Activated CD4-positive, alpha-beta T cell treated with anti-CD3 and anti-CD28 coated beads for 1 hour (primary cell): ENCODE data around the gene ANKS1B.
"Not testable (repeated sequence)": the region's sequence is repeated elsewhere in the genome, so short reads cannot be mapped to it uniquely, and the experiment has no call there.

ENCODE experiments used
- DNase-seq: peaks from one replicate; pipeline ENCODE4 v3.0.0-alpha.2; 2020

The ANKS1B gene

DNA sequence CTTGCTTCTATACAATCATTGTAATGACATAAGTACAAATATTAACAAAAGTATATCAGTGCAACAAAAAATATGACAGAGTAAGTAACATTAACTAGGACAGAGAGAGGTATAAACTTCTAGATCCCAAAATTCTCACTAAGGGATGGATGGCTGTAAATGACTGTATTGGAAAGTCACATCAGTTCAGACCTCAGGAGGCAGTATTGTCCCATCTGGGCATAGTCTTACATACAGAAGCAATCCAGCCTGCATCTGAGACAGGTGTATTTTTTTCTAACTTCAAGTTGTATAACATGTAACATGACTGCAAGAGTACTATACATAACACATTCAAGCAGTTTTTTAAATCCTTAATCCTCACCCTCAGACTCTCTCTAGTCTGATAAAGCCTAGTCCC, 238.2 kb downstream of the ANKS1B start:
- no peak for DNase-seq

DNA sequence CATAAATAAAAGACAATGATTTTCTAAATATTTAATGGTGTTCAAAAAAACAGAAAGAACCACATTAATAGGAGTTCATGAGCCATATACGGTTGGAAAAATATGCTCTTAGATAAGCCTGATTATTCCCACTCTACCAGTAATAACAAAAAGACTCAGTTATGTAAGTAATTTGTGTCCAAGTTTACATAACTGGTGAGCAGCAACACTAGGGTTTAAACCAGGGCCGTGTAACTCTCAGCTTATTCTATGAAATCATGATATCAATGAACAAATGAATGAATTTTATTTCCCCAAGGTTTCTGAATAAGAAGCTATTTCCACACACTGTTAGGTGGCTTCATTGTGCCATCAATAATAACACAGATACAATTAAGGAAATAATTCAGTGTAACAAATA, 238.8 kb downstream of the ANKS1B start:
- no peak for DNase-seq

DNA sequence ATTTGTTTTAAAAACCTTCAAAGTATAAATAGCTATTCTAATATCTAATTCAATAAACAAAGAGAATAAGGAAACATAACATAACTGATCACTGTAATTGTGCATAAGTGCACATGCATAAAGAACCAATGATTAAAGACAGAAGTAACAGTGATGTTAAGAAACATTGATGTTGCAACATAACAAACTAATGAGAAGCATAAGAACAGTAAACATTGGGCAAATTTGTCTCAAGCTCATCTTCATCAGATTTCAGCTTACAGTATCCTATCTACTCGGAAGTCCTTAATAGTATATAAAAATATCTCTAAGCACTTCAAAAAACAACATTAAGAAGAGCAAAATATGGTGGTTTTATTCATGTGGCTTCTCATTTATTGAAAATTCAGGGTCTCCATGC, 239.6 kb downstream of the ANKS1B start:
- DNase-seq = no peak

DNA sequence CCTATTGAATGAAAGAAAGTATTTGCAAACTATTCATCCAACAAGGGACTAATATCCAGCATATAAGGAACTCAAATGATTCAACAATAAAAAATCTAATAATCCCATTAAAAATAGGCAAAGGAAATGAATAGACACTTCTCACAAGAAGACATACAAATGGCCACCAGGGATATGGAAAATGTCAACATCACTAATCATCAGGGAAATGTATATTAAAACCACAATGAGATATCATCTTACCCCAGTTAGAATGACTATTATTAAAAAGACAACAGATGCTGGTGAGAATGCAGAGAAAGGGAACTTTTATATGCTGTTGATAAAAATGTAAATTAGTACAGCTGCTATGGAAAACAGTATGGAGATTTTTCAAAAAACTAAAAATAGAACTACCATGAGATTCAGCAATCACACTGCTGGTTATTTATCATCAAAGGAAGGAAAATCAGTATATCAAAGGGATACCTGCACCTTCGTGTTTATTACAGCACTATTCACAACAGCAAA, 247.9 kb downstream of the ANKS1B start:
- DNase-seq = no peak

DNA sequence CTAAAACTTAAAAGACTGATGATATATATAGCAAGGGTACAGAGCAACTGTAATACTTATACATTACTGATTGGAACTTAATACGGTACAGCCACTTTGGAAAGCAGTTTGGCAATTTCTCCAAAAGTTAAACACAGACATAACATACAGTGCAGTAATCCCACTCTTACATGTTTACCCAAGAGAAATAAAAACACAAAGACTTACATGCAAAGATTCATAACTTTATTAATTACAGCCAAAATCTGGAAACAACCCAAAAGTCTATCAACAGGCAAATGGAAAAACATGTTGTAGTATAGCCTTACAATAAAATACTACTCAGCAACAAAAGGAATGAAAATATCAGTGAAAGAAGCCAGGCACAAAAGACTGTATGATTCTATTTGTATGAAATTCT, 252.6 kb downstream of the ANKS1B start:
- DNase-seq = no peak

DNA sequence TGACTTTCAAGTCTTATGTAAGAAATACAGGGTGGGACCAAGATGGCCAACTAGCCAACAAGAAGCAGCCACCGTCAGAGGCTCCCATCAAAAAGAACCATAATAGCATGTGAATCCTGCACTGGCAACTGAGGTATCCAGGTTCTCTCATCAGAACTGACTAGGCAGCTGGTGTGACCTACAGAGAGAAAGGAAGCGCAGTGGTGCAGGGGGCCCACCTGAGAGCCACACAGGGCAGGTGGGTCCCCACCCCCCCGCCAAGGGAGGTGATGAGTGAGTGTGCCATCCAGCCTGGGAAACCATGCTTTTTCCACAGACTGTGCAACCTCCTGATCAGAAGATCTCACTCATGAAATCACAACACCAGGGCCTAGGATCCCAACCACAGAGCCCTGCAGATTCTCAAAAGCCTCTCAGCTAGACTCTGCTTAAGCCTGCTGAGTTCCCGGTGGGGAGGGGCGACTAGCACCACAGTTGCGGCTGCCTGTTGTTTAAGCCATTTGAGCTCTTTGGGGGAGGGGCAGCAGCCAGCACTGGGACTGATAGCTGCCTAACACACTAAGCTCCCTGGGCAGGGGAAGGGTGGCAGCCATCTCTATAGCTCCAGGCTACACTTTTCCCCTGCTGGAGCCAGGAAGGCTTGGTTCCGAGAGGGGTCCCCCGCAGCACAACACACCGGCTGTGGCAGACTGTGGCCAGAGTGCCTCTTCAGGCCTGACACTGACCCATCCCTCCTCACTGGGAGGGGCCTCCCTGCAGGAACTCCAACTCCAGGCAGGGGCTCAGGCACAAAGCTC, 261.8 kb downstream of the ANKS1B start:
- DNase-seq = no peak

DNA sequence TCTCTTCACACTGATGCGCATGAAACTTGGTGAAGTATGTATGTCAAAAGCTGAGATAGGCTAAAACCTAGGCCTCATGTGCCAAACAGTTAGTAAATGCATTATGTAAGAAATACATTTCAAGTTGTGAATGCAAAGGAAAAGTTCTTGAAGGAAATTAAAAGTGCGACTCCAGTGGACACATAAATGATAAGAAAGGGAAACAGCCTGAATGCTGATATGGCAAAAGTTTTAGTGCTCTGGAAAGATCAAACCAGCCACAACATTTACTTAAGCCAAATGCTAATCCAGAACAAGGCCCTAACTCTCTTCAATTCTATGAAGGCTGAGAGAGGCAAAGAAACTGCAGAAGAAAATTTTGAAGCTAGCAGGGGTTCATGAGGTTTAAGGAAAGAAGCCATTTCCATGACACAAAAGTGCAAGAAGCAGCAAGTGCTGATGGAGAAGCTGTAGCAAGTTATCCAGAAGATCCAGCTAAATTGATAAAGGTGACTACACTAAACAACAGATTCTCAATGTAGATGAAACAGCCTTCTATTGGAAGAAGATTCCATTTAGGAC, 262.9 kb downstream of the ANKS1B start:
- DNase-seq = no peak

DNA sequence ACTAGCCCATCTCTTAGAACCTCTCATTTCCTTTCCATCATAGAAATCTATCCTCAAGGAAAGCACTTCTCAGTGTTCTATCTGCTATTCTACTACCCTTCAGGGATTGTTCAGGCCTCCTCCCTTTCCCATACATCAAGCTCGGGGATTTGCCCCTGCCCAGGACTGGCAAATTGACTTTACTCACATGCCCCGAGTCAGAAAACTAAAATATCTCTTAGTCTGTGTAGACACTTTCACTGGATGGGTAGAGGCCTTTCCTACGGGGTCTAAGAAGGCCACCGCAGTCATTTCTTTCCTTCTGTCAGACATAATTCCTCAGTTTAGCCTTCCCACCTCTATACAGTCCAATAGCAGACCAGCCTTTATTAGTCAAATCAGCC, 264.7 kb downstream of the ANKS1B start:
- DNase-seq = not testable (repeated sequence)

DNA sequence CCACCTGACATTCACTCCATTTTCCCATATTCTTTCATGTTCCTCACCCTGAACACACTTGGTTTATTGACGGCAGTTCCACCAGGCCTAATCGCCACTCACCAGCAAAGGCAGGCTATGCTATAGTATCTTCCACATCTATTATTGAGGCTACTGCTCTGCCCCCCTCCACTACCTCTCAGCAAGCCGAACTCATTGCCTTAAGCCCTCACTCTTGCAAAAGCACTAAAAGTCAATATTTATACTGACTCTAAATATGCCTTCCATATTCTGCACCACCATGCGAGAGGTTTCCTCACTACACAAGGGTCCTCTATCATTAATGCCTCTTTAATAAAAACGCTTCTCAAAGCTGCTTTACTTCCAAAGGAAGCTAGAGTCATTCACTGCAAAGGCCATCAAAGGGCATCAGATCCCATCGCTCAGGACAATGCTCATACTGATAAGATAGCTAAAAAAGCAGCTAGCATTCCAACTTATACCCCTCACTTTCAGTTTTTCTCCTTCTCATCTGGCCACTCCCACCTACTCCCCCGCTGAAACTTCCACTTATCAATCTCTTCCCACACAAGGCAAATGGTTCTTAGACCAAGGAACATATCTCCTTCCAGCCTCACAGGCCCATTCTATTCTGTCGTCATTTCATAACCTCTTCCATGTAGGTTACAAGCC, 265.2 kb downstream of the ANKS1B start:
- not testable (repeated sequence) for DNase-seq

DNA sequence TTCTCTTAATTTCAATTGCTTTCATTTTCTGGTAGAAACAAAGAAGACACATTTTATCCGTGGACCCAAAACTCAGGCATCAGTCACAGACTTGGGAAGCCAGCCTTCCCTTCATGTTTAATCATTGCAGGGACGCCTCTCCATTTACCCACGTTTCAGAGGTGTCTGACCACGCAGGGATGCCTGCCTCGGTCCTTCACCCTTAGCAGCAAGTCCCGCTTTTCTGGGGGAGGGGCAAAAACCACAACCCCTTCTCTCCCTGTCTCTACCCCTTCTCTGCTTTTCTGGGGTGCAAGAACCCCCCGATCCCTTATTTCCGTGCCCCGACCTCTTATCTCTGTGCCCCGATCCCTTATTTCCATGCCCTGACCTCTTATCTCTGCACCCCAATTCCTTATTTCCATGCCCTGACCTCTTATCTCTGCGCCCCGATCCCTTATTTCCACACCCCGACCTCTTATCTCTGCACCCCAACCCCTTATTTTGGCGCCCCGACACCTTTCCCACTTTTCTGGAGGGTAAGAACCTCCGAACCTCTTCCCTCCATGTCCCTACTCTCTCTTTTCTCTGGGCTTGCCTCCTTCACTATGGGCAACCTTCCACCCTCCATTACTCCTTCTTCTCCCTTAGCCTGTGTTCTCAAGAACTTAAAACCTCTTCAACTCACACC, 268.8 kb downstream of the ANKS1B start:
- DNase-seq = not testable (repeated sequence)

DNA sequence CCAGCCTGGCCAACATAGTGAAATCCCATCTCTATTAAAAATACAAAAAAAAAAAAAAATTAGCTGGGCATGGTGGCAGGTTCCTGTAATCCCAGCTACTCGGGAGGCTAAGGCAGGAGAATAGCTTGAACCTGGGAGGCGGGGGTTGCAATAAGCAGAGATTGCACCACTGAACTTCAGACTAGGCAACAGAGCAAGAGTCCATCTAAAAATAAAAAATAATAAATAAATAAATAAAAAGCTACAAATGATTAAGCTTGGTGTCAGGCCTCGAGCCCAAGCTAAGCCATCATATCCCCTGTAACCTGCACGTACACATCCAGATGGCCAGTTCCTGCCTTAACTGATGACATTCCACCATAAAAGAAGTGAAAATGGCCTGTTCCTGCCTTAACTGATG, 269.8 kb downstream of the ANKS1B start:
- not testable (repeated sequence) for DNase-seq

DNA sequence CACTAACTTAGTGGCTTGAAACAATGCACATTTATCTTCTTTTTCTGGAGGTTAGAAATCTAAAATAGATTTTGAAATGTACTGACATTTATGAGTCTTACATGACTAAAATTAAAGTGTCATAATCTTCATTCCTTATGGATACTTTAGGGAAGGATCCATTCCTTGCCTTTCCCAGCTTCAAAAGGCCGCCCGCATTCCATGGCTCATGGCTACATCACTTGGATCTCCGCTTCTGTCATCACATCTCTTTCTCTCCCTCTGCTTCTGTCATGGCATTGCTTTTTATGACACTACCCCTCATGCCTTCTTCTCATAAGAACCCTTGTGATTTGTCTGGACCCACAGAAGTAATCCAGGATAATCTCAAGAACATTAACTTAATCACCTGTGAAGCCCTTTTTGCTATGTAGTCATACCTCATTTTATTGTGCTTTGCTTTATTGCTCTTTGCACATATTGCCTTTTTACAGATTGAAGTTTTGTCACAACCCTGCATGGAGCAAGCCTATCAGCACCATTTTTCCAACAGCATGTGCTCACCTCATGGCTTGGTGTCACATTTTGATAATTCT, 270.7 kb downstream of the ANKS1B start:
- DNase-seq = no peak

DNA sequence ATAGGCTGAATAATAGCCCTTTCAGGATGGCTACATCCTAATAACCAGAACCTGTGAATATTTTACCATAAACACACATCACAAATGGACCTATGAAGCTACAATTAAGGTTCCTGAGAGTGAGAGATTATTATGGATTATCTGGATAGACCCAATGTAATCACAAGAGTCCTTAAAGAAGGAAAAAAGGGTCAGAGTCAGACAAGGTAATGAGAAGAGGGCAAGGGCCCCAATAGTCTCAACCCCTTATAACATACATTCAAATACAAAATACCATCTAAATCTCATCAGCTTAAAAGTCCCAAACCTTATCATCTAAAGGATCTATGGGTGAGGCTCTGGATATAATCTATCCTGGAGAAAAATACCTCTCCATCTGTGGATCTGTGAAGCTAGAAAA, 272.5 kb downstream of the ANKS1B start:
- DNase-seq = no peak

DNA sequence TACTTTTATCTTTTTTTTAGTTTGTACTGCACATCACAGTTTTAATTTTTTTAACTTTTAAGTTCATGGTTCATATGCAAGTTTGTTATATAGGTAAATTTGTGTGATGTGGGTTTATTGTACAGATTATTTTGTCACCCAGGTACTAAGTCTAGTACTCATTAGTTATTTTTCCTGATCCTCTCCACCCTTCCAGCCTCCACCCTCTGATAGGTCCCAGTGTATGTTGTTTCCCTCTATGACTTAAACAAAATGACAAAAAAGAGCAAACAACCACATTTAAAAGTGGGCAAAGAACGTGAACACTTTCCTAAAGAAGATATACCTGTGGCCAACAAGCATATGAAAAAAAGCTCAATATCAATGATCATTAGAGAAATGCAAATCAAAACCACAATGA, 273.5 kb downstream of the ANKS1B start:
- no peak for DNase-seq

DNA sequence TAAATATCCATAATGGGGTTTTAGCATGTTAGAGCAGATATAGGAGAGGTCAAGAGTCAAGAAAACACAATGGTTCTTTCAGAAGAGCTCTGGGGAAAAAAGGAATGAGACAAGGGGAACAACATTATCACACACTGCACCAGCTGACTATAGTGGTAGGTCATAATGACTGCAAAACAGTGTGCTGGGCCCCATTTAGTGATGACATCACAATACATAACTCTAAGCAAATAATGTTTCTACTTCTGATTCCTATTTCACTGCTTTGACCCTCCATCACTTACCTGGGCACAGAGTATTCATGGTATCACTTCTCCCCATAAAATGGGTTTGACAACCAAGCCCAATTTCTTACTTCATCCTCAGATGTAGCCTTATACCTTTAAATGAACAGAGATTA, 275.1 kb downstream of the ANKS1B start:
- no peak for DNase-seq

DNA sequence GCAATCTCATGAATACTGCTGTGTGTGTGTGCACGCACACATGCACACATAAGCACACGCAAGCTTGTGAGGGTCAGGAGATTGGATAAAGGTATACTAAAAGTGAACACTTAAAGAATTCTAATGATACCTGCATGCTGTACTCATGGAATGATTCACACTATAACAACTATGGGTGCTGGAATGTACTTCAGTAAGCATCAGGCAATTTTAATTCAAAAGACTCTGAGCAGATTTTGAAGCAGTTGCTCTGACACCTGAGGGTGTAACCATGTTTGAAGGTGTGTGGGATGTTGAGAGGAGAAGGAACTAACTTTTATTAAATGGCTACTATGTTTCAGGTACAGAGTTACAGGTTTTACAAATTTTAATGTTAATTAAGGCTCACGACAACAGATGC, 275.6 kb downstream of the ANKS1B start:
- DNase-seq = no peak

DNA sequence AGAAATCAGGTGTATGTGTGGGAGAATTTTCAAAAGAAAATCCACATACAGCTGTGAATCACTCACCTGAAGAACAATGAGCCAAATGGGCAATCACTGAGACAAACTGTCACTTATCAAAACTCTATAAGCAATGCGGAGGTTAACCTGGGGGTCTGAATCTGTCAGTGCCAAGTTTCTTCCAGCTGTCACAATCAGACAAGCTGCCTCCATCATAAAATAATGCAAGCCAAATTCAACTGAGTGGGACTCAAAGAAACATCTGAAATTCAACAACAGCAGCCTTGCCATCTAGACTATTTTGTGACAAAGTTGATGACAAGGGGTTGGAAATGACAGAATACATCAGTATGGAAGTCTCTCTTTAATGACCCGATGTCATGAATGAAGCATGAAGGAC, 276.9 kb downstream of the ANKS1B start:
- no peak for DNase-seq

DNA sequence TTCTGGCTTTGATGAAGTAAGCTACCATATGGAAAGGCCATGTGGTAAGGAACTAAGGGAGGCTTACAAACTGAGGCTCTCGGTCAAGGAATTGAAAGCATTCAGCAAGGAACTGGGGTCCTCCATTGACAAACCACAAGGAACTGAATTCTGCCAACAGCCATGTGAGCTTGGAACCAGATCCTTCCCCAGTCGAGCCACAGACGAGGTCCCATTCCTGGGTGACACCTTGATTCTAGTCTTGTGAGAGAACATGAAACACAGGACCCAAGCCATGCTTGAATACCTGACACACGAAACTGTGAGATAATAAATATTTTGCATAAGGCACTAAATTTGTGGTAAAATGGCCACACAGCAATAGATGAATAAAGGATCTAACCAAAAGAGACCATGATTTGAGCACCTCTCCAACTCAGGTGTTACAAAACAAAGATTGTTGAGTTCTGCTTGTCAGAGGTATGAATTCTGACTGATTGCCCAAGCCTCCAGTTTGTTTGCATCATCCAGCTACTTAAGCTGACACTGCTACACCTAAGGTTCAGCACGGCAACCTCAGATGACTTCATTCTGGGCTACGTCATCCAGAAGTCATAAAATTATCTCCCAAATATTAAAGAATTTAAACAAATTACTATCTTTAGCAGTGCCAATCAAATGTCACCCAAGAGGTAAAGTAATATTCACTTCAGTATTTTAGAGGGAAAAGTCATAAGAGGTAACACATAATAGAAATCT, 277.8 kb downstream of the ANKS1B start:
- DNase-seq = no peak

DNA sequence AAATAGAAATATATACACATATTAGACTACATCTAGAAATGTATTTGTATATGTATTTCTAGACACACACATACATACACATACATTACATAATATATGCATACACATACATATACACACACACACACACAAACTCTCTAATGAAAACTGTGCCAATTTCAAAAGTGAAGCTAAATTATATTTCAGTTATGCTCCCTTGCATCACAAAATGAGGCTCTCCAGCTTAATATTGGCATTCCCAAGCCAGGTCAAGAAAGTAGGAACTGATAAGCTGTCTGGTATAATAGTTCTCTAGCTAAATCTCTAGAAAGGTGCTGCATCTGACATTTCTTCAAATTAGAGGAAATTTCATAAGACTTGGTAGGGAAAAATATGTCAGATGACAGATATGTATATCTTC, 280.3 kb downstream of the ANKS1B start:
- no peak for DNase-seq

DNA sequence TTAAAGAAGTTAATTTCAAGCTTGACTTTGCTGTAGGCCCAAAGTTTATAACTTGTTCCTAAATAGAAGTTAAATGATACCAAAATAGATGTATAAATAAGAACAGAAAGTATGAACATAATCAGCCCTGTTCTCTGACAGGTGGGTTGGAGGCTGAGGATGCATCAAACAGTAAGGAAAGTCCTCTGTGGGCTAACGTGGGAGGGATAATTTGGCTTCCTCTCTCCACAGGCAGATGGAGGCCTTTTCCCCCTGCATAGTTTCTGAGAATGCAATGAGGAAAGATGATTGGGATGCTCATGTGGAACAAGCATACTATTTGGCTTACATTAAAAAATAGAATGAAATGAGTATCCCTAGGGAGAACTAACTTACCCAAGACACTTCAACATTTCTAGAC, 280.7 kb downstream of the ANKS1B start:
- no peak for DNase-seq

DNA sequence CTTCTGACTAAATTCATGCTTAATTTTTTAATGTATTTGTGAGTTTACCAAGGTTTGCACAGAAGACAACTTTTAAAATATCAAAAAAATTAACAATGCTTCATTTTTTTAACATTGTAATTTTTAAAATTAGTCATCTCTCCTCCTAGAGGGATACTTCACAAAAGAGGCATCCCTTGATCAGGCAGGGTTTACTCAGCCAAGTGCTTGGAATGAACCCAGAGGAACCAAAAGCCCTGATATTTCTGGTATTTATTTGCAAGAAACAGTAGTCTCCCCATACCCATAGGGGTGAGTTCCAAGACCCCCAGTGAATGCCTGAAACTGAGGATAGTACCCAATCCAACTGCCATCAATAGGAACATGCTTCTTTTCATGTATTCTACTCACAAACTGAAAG, 284.7 kb downstream of the ANKS1B start:
- DNase-seq = no peak

DNA sequence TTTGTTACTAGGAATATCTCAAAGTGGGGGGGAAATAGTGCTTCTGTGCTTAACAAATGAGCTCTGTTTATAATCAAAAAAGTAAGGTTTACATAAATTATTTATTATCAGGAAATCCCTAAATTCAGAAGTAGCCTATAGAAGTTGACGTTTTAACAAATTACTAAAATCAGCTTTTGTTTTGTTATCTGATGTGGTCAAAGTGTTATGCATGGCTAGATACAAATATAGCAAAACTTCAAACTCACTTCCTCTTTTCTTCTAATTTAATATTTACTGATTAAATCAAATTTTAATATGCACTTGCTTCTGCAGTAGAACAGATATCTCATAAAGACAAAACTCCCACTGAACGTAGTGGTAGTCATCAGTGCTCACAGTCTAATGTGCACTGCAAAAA, 289.7 kb downstream of the ANKS1B start:
- no peak for DNase-seq

DNA sequence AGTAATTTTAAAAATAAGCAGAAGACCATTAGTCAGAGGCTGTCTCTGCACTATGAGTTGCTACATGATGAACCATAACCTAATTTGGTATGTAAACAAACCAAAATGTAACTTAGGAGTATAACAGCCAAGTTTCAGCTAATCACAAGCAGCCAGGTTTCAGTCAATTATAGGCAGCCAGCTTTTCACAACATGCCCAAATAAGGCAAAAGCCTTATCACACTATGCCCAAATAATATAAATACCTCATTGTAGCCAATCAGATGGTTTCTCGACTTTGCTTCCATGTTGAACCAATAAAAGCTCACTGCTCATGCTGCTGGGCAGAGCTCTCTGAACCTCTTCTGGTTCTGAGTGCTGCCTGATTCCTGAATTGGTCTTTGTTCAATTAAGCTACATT, 298.6 kb downstream of the ANKS1B start:
- DNase-seq = no peak
